HUDEP-2 (cell line): Measurements from ENCODE around the gene RFX6.
"Not testable (repeated sequence)": the region's sequence is repeated elsewhere in the genome, so short reads cannot be mapped to it uniquely, and the experiment has no call there.

Experiments
- DNase-seq, 76 experiments: peaks; one replicate each; lab custom pipeline; 2025; ENCODE audit not compliant: unreplicated experiment in 76 of 76; lab: John Stamatoyannopoulos, UW

RFX6 gene

GRCh38 chr6:116876635-116877611, at the start of gene RFX6:
Gene RFX6, plus strand, starts transcription at chr6:116877242. Its CDS starts 34 bp downstream, at chr6:116877276.
- DNase-seq = no peak

- DNase-seq = no peak
Observed at GRCh38 chr6:116827561-116828240, 49.3 kb upstream of the RFX6 start.

GRCh38 chr6:116828983-116829382, 48.1 kb upstream of the RFX6 start, which contains the start of gene GPRC6A:
Gene GPRC6A, minus strand, starts transcription at chr6:116829083. Its CDS starts 70 bp downstream, at chr6:116829013.
- no peak for DNase-seq

GRCh38 chr6:116834526-116834925, 42.5 kb upstream of the RFX6 start:
- not testable (repeated sequence) for DNase-seq

GRCh38 chr6:116836606-116837342, 40.3 kb upstream of the RFX6 start:
- DNase-seq = no peak

- peak in 5 of 76 experiments; percentile 3 to 29 (median 21) for DNase-seq
Observed at GRCh38 chr6:116840091-116840490, 37.0 kb upstream of the RFX6 start.

GRCh38 chr6:116842459-116842858, 34.6 kb upstream of the RFX6 start:
- DNase-seq = no peak

GRCh38 chr6:116847227-116847626, 29.8 kb upstream of the RFX6 start:
- peak in 13 of 76 experiments; percentile 1 to 54 (median 18) for DNase-seq

GRCh38 chr6:116858060-116858459, 19.0 kb upstream of the RFX6 start:
- no peak for DNase-seq

- DNase-seq = no peak
Observed at GRCh38 chr6:116859264-116859663, 17.8 kb upstream of the RFX6 start.

GRCh38 chr6:116866281-116866871, 10.7 kb upstream of the RFX6 start:
- DNase-seq = no peak

GRCh38 chr6:116872771-116873170, 4.3 kb upstream of the RFX6 start:
- DNase-seq = no peak

- no peak for DNase-seq
Observed at GRCh38 chr6:116876107-116876506, 935 bp upstream of the RFX6 start.

GRCh38 chr6:116877743-116878142, 701 bp downstream of the RFX6 start:
- DNase-seq = no peak

- DNase-seq = no peak
Observed at GRCh38 chr6:116881236-116881635, 4.2 kb downstream of the RFX6 start.

- no peak for DNase-seq
Observed at GRCh38 chr6:116883005-116883404, 6.0 kb downstream of the RFX6 start.

- DNase-seq = no peak
Observed at GRCh38 chr6:116884530-116884929, 7.5 kb downstream of the RFX6 start.

GRCh38 chr6:116887168-116887567, 10.1 kb downstream of the RFX6 start:
- no peak for DNase-seq

GRCh38 chr6:116887894-116888293, 10.9 kb downstream of the RFX6 start:
- no peak for DNase-seq

- DNase-seq = no peak
Observed at GRCh38 chr6:116888732-116889360, 11.8 kb downstream of the RFX6 start.
